ENCODE data around the gene PADI1. TPM values are rescaled to one million over a fixed set of nuclear protein-coding genes. Genes with fewer than 3 reads are reported as not detected.

PADI1 gene
- total RNA-seq, 1 donor from 2014 or later, result not detected

DNA sequence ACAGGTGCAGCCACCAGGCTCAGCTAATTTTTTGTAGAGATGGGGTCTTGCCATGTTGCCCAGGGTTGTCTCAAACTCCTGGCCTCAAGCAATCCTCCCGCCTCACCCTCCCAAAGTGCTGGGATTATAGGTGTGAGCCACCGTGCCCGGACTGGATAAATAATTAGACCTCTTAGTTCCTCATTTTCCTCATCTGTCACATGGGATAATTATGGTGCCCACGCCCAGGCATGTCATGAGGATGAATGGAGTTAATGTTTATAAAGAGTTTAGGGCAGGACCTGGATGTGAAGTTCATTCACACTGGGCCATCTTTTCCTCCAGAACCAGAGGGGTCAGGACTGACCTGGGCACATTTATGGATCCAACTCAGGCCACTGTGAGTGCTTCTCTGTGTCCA lies 67.7 kb downstream of the PADI1 start:
- intact Hi-C loops (cut with micrococcal nuclease), result no loop called here
- no peaks in the 10 kb centered on the region for H3K4me1 ChIP-seq
- no peaks in the 10 kb centered on the region for H3K9me3 ChIP-seq (replicated peaks)
- H3K27me3 ChIP-seq (ENCODE audit: low read depth), result peaks cover 67% of the 10 kb centered on the region
- H3K27ac ChIP-seq (replicated peaks), result no peak overlapping the region
- no peak for DNase-seq
- H3K4me3 ChIP-seq, result no peak overlapping the region
- TF ChIP-seq CTCF (IDR thresholded peaks at IDR 0.05; ENCODE audit: borderline replicate concordance), result no peak
- no peaks in the 10 kb centered on the region for H3K36me3 ChIP-seq

- H3K4me1 ChIP-seq, result no peaks in the 10 kb centered on the region
- no peak overlapping the region for H3K4me3 ChIP-seq
- intact Hi-C loops (cut with micrococcal nuclease), result no loop called here
- DNase-seq, result no peak
- H3K27ac ChIP-seq (replicated peaks), result no peak overlapping the region
- H3K36me3 ChIP-seq, result no peaks in the 10 kb centered on the region
- peaks cover 71% of the 10 kb centered on the region for H3K27me3 ChIP-seq (ENCODE audit: low read depth)
- H3K9me3 ChIP-seq (replicated peaks), result no peaks in the 10 kb centered on the region
- no peak for TF ChIP-seq CTCF (IDR thresholded peaks at IDR 0.05; ENCODE audit: borderline replicate concordance)
Observed at GRCh38 chr1:17273096-17273495, 68.2 kb downstream of the PADI1 start.

DNA sequence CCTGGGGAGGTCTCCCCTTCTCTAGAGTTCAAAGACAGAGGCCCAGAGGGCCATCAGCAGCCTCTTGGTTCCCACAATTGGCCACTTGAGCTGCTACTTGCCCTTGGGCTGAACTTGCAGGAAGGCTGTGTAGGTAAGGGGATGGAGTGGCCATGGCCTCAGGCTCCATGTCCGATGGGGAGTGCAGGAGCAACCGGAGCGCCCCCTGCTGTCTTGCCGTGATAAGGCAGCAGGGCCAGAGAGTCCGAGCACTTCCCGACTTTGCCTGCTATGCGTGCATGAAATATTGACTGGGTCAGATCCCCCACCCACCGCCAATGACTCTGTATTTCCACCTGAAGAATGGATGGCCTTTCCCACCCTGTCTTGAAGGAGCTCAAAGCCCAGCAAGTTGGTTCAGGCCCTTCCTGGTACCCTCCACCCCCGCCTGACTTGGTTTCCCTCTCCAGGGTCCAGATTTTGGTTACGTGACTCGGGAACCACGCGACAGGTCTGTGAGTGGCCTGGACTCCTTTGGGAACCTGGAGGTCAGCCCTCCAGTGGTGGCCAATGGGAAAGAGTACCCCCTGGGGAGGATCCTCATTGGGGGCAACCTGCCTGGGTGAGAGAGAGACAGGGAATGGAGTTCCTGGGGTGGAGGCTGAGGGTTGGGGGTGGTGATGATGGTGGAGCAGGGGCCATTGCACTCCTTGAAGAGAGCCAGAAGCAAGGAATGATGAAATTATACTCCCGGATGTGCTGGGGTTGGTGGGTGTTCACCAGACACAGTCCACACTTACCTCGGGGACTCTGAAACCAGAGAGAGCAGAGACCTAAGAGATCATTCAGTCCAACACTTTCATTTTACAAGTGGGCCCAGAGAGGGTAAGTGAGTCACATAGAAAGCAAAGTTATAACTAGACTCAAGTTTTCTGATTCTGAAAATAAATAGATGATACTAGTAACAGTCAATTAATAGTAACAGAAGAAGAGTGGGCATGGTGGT lies 69.5 kb downstream of the PADI1 start:
- Histone ChIP-seq H3K27ac (replicated peaks) (no peak overlapping the region), H3K4me1 (no peaks in the 10 kb centered on the region), H3K27me3 (ENCODE audit: low read depth) (peaks cover 78% of the 10 kb centered on the region), H3K36me3 (no peaks in the 10 kb centered on the region), H3K9me3 (replicated peaks) (no peaks in the 10 kb centered on the region), H3K4me3 (no peak overlapping the region)
- intact Hi-C loops (cut with micrococcal nuclease), result no loop called here
- no peak for DNase-seq
- TF ChIP-seq CTCF (IDR thresholded peaks at IDR 0.05; ENCODE audit: borderline replicate concordance), result peak; percentile 51

GRCh38 chr1:17276568-17276967 lies 71.6 kb downstream of the PADI1 start:
- no peak for TF ChIP-seq CTCF (IDR thresholded peaks at IDR 0.05; ENCODE audit: borderline replicate concordance)
- peaks cover 91% of the 10 kb centered on the region for H3K27me3 ChIP-seq (ENCODE audit: low read depth)
- H3K4me3 ChIP-seq, result no peak overlapping the region
- intact Hi-C loops (cut with micrococcal nuclease), result no loop called here
- H3K9me3 ChIP-seq (replicated peaks), result no peaks in the 10 kb centered on the region
- no peak for DNase-seq
- no peak overlapping the region for H3K27ac ChIP-seq (replicated peaks)
- no peaks in the 10 kb centered on the region for H3K36me3 ChIP-seq
- H3K4me1 ChIP-seq, result no peaks in the 10 kb centered on the region

GRCh38 chr1:17277511-17278159 lies 72.7 kb downstream of the PADI1 start:
- Histone ChIP-seq H3K4me3 (no peak overlapping the region), H3K36me3 (no peaks in the 10 kb centered on the region), H3K27ac (replicated peaks) (no peak overlapping the region), H3K27me3 (ENCODE audit: low read depth) (peaks cover 95% of the 10 kb centered on the region), H3K4me1 (no peaks in the 10 kb centered on the region), H3K9me3 (replicated peaks) (no peaks in the 10 kb centered on the region)
- no peak for DNase-seq
- no peak for TF ChIP-seq CTCF (IDR thresholded peaks at IDR 0.05; ENCODE audit: borderline replicate concordance)
- intact Hi-C loops (cut with micrococcal nuclease), result no loop called here
